ENCODE data around the gene MYRFL.

Gene MYRFL

DNA sequence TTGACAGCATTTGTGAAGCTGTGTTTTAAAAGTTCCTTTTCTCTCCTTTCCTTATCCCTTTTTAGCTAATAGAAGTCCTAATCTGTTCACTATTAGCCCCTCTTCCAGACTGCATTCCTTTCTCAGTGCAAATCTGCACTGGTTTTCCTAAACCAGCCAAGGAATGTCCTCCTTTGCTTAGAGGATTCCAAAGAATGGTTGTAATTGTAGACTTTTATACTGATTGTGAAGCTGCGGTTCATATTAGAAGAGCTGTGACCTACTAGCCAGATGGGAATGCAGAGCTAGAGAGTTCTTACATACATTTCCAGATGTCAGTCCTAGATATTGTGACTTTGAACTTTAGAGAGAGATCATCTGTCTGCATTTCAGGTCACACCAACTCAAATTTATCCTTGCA is 79.8 kb downstream of the MYRFL start:
- H3K9me2 ChIP-seq (replicated peaks; ENCODE audit: control insufficient read depth, low read length): no peaks in the 10 kb centered on the region
- no peaks in the 10 kb centered on the region for H3K9me3 ChIP-seq (ENCODE audit: control insufficient read depth, insufficient read depth, low read length)
- 0 out of 2 replicates have a peak, but pooled peaks cover 5% of the 10 kb centered on the region for H3K79me2 ChIP-seq (ENCODE audit: control insufficient read depth, low read length)
- no peaks in the 10 kb centered on the region for H4K20me1 ChIP-seq (ENCODE audit: control insufficient read depth, insufficient read depth, low read depth, low read length)
- peak overlapping the region; percentile 100 for H3K27ac ChIP-seq (ENCODE audit: low read depth, low read length)
- H3F3A ChIP-seq (ENCODE audit: control insufficient read depth, insufficient read depth): peaks cover 62% of the 10 kb centered on the region
- H3K36me3 ChIP-seq (ENCODE audit: control insufficient read depth, low read length): peaks cover 29% of the 10 kb centered on the region
- no peaks in the 10 kb centered on the region for H3K27me3 ChIP-seq (ENCODE audit: control insufficient read depth, low read length)
- peak overlapping the region; percentile 96 for H3K4me2 ChIP-seq (ENCODE audit: low read length)
- H3K4me3 ChIP-seq (ENCODE audit: low read length): peak overlapping the region; percentile 54
- TF ChIP-seq, protein P1, sequence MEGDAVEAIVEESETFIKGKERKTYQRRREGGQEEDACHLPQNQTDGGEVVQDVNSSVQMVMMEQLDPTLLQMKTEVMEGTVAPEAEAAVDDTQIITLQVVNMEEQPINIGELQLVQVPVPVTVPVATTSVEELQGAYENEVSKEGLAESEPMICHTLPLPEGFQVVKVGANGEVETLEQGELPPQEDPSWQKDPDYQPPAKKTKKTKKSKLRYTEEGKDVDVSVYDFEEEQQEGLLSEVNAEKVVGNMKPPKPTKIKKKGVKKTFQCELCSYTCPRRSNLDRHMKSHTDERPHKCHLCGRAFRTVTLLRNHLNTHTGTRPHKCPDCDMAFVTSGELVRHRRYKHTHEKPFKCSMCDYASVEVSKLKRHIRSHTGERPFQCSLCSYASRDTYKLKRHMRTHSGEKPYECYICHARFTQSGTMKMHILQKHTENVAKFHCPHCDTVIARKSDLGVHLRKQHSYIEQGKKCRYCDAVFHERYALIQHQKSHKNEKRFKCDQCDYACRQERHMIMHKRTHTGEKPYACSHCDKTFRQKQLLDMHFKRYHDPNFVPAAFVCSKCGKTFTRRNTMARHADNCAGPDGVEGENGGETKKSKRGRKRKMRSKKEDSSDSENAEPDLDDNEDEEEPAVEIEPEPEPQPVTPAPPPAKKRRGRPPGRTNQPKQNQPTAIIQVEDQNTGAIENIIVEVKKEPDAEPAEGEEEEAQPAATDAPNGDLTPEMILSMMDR (IDR thresholded peaks at IDR 0.05; ENCODE audit: low read depth, low read length, poor library complexity, severe bottlenecking): no peak
- TF ChIP-seq EZH2phosphoT487 (IDR thresholded peaks at IDR 0.05; ENCODE audit: borderline replicate concordance, low read length): no peak
- peaks cover 99% of the 10 kb centered on the region for H3K4me1 ChIP-seq (ENCODE audit: control insufficient read depth, low read length)

DNA sequence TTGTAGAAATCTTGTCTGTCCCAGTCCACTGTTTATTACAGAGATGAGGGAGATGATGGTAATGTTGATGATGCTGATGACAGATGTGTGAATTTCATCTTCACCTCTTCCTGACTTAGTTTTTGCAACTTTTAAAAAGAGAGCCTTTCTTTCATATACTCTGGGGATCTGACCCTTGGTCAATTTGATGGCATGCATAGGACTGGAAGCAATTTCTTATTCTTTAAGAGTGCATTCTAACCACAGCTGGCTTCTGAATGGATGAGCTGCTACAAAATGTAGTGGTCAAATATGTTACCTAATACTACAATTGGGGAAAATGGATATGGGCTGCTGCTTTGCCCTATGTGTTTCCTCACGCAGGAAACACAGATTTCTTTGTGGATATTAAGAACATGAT is 80.8 kb downstream of the MYRFL start:
- no peak for TF ChIP-seq EZH2phosphoT487 (IDR thresholded peaks at IDR 0.05; ENCODE audit: borderline replicate concordance, low read length)
- TF ChIP-seq, protein P1 (IDR thresholded peaks at IDR 0.05; ENCODE audit: low read depth, low read length, poor library complexity, severe bottlenecking): no peak
- no peaks in the 10 kb centered on the region for H4K20me1 ChIP-seq (ENCODE audit: control insufficient read depth, insufficient read depth, low read depth, low read length)
- H3K4me2 ChIP-seq (ENCODE audit: low read length): peak overlapping the region; percentile 96
- 0 out of 2 replicates have a peak, but pooled peaks cover 5% of the 10 kb centered on the region for H3K79me2 ChIP-seq (ENCODE audit: control insufficient read depth, low read length)
- peaks cover 99% of the 10 kb centered on the region for H3K4me1 ChIP-seq (ENCODE audit: control insufficient read depth, low read length)
- no peaks in the 10 kb centered on the region for H3K9me3 ChIP-seq (ENCODE audit: control insufficient read depth, insufficient read depth, low read length)
- peak overlapping the region; percentile 100 for H3K27ac ChIP-seq (ENCODE audit: low read depth, low read length)
- H3K4me3 ChIP-seq (ENCODE audit: low read length): peak overlapping the region; percentile 71
- peaks cover 62% of the 10 kb centered on the region for H3F3A ChIP-seq (ENCODE audit: control insufficient read depth, insufficient read depth)
- H3K36me3 ChIP-seq (ENCODE audit: control insufficient read depth, low read length): peaks cover 29% of the 10 kb centered on the region
- H3K27me3 ChIP-seq (ENCODE audit: control insufficient read depth, low read length): no peaks in the 10 kb centered on the region
- no peaks in the 10 kb centered on the region for H3K9me2 ChIP-seq (replicated peaks; ENCODE audit: control insufficient read depth, low read length)

DNA sequence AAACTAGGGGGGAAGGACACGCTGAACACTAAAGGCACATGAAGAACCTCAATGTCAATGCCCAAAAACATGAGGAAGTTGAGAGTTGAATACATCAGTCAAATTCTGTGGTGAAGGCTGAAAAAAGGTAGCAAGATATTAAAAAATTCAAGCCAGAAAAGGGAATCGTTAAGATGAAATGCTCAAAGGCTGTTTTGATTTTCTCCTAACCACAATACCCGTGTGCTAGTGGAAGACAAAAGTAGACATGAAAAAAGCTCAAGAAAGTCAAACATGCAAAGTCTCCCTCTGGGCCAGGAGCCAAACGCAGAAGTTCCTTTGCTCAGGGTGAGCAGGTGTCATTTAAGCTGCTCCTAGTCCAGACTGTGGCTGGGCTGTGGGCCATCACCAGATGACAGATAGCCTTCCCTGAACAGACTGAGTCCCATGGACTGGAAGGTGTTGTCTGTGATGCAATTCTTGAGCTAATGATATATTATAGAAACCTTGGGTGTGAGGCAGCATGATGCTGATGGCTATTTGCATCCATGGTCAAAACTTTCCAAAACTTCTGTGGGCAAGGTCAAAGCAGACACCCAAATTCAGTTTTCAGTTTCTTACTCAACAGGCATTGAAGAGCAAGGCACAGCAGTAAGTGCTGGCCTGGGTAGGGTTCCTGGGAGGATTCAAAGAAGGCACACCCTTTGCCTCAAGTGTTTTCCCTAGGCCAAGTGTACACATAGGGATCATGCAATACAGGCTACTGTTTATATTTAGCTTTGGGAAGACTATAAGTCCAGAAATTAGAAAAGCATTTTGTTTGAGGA is 81.6 kb downstream of the MYRFL start:
- H3K4me2 ChIP-seq (ENCODE audit: low read length): peak overlapping the region; percentile 96
- peaks cover 99% of the 10 kb centered on the region for H3K4me1 ChIP-seq (ENCODE audit: control insufficient read depth, low read length)
- H4K20me1 ChIP-seq (ENCODE audit: control insufficient read depth, insufficient read depth, low read depth, low read length): no peaks in the 10 kb centered on the region
- H3K79me2 ChIP-seq (ENCODE audit: control insufficient read depth, low read length): 0 out of 2 replicates have a peak, but pooled peaks cover 5% of the 10 kb centered on the region
- H3K9me2 ChIP-seq (replicated peaks; ENCODE audit: control insufficient read depth, low read length): no peaks in the 10 kb centered on the region
- H3K36me3 ChIP-seq (ENCODE audit: control insufficient read depth, low read length): peaks cover 29% of the 10 kb centered on the region
- no peaks in the 10 kb centered on the region for H3K9me3 ChIP-seq (ENCODE audit: control insufficient read depth, insufficient read depth, low read length)
- peaks cover 56% of the 10 kb centered on the region for H3F3A ChIP-seq (ENCODE audit: control insufficient read depth, insufficient read depth)
- TF ChIP-seq, protein P1 (IDR thresholded peaks at IDR 0.05; ENCODE audit: low read depth, low read length, poor library complexity, severe bottlenecking): no peak
- no peak for TF ChIP-seq EZH2phosphoT487 (IDR thresholded peaks at IDR 0.05; ENCODE audit: borderline replicate concordance, low read length)
- no peaks in the 10 kb centered on the region for H3K27me3 ChIP-seq (ENCODE audit: control insufficient read depth, low read length)
- peak overlapping the region; percentile 71 for H3K4me3 ChIP-seq (ENCODE audit: low read length)
- peak overlapping the region; percentile 100 for H3K27ac ChIP-seq (ENCODE audit: low read depth, low read length)

All from DOHH2 (cell line).